Hepatocyte (in vitro differentiated cells): ENCODE results near the gene AOPEP. TPM values are rescaled to one million over a fixed set of nuclear protein-coding genes. Genes with fewer than 3 reads are reported as not detected.

Experiments used
- DNase-seq: peaks from one replicate; pipeline ENCODE4 v3.0.0-alpha.2; 2016; ENCODE audit warnings: low spot score
- H2AFZ ChIP-seq: fragments of 200-600 bp; sonication (generic); 2 replicates; pipeline ENCODE4 v1.6.0; 2016; ENCODE audit warnings: antibody characterized with exemption, mild to moderate bottlenecking
- H3K27ac ChIP-seq: fragments of 200-600 bp; sonication (generic); 2 replicates; pipeline ENCODE4 v1.5.1; 2016; ENCODE audit warnings: mild to moderate bottlenecking
- H3K27me3 ChIP-seq: fragments of 200-600 bp; sonication (generic); 2 replicates; pipeline ENCODE4 v1.6.1; 2016
- H3K36me3 ChIP-seq: fragments of 200-600 bp; sonication (generic); replicated peaks from 2 replicates; pipeline ENCODE4 v1.5.1; 2016; ENCODE audit warnings: low read depth; ENCODE audit not compliant: insufficient read depth
- H3K4me1 ChIP-seq: fragments of 200-600 bp; sonication (generic); 2 replicates; pipeline ENCODE4 v1.5.1; 2016; ENCODE audit warnings: mild to moderate bottlenecking, moderate library complexity; ENCODE audit not compliant: insufficient read depth
- H3K4me2 ChIP-seq: fragments of 200-600 bp; sonication (generic); 2 replicates; pipeline ENCODE4 v1.6.0; 2016
- H3K4me3 ChIP-seq: fragments of 200-600 bp; sonication (generic); 2 replicates; pipeline ENCODE4 v1.5.1; 2016; ENCODE audit warnings: mild to moderate bottlenecking
- H3K79me2 ChIP-seq: fragments of 200-600 bp; sonication (generic); 2 replicates; pipeline ENCODE4 v1.6.0; 2017; ENCODE audit warnings: mild to moderate bottlenecking
- H3K9me2 ChIP-seq: fragments of 200-600 bp; sonication (generic); replicated peaks from 2 replicates; pipeline ENCODE4 v1.6.0; 2017; ENCODE audit warnings: mild to moderate bottlenecking; ENCODE audit not compliant: insufficient read depth
- H3K9me3 ChIP-seq: fragments of 200-600 bp; sonication (generic); 2 replicates; pipeline ENCODE4 v1.5.1; 2016; ENCODE audit warnings: low read depth, mild to moderate bottlenecking
- H4K20me1 ChIP-seq: fragments of 200-600 bp; sonication (generic); 2 replicates; pipeline ENCODE4 v1.6.0; 2016; ENCODE audit warnings: mild to moderate bottlenecking; ENCODE audit not compliant: insufficient read depth, poor library complexity, severe bottlenecking
- CTCF ChIP-seq: fragments of 200-600 bp; sonication (generic); IDR thresholded peaks from 2 replicates; pipeline ENCODE4 v1.5.1; 2016; ENCODE audit warnings: antibody characterized with exemption, mild to moderate bottlenecking; ENCODE audit not compliant: poor library complexity
- EZH2 ChIP-seq: fragments of 200-600 bp; sonication (generic); IDR thresholded peaks from 2 replicates; pipeline ENCODE4 v1.6.1; 2016; ENCODE audit warnings: antibody characterized with exemption, mild to moderate bottlenecking, borderline replicate concordance
- EZH2phosphoT487 ChIP-seq: fragments of 200-600 bp; sonication (generic); IDR thresholded peaks from one replicate; pipeline ENCODE4 v1.6.1; 2018; ENCODE audit warnings: antibody characterized with exemption, mild to moderate bottlenecking, low read depth, moderate library complexity; ENCODE audit not compliant: unreplicated experiment, severe bottlenecking
- WGBS: methylation state at CpG from one replicate; pipeline ENCODE4 v1.1.6; 2016; ENCODE audit warnings: low lambda C conversion rate; ENCODE audit errors: missing lambda C conversion rate; 5-methylcytosine and 5-hydroxymethylcytosine counted together
- polyA plus RNA-seq: library from polyadenylated mRNA; unstranded; fragments of >200 nt; fragmentation: Nextera tagmentation; extraction: Ambion mirVana; gene quantifications from 2 replicates; pipeline ENCODE4 v1.2.1, GENCODE V29; 2016
- total RNA-seq: library from RNA; depleted of rRNA; stranded (reverse); fragments of >200 nt; gene quantifications from 2 replicates; pipeline ENCODE4 v1.2.3, GENCODE V29; 2014

AOPEP gene
- total and polyA plus RNA-seq, 2 experiments from 2014 or later, result 82.8 to 101 TPM

- H3K79me2 ChIP-seq, result peaks cover 22% of the 10 kb centered on the region
- no peaks in the 10 kb centered on the region for H3K27me3 ChIP-seq
- H2AFZ ChIP-seq, result no peak overlapping the region
- no peaks in the 10 kb centered on the region for H3K9me3 ChIP-seq
- H3K4me3 ChIP-seq, result no peak overlapping the region
- H4K20me1 ChIP-seq, result no peaks in the 10 kb centered on the region
- H3K27ac ChIP-seq, result no peak overlapping the region
- H3K9me2 ChIP-seq, result no peaks in the 10 kb centered on the region
- H3K4me2 ChIP-seq, result no peak overlapping the region
- WGBS, result 91% methylated on average over 6 of the region's 6 CpGs
- H3K4me1 ChIP-seq, result peaks cover 28% of the 10 kb centered on the region
- TF ChIP-seq EZH2phosphoT487 (no peak), EZH2 (no peak), CTCF (no peak)
- no peaks in the 10 kb centered on the region for H3K36me3 ChIP-seq
- no peak for DNase-seq
Observed at GRCh38 chr9:95096807-95097206, 370.3 kb downstream of the AOPEP start.

DNA sequence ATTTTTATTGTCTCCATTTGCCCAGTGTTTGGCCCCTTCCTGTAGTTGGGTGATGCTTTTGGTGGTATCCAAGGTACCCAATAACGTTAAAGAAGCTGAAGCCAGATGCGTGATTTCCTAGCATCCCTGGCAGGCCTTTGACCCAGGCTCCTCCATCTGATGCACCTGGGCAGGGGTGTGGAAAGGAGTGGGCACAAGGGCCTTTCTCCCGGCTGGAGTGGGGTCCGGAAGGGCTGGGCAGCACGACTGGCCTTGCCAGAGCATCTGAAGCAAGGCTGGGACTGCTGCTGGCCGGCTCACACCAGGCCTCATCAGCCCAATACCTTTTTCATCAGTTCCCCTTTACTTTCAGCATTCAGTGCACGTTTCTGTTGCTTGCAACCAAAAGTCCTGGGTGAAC, 370.8 kb downstream of the AOPEP start:
- Histone ChIP-seq H3K4me2 (no peak overlapping the region), H3K9me3 (no peaks in the 10 kb centered on the region), H3K9me2 (no peaks in the 10 kb centered on the region), H3K36me3 (no peaks in the 10 kb centered on the region), H3K27ac (no peak overlapping the region), H3K4me3 (no peak overlapping the region), H4K20me1 (no peaks in the 10 kb centered on the region), H2AFZ (no peak overlapping the region), H3K79me2 (peaks cover 22% of the 10 kb centered on the region), H3K4me1 (peaks cover 26% of the 10 kb centered on the region), H3K27me3 (no peaks in the 10 kb centered on the region)
- no peak for DNase-seq
- WGBS, result 94% methylated on average over 7 of the region's 7 CpGs
- TF ChIP-seq CTCF, result no peak
- TF ChIP-seq EZH2, result no peak
- TF ChIP-seq EZH2phosphoT487, result no peak

DNA sequence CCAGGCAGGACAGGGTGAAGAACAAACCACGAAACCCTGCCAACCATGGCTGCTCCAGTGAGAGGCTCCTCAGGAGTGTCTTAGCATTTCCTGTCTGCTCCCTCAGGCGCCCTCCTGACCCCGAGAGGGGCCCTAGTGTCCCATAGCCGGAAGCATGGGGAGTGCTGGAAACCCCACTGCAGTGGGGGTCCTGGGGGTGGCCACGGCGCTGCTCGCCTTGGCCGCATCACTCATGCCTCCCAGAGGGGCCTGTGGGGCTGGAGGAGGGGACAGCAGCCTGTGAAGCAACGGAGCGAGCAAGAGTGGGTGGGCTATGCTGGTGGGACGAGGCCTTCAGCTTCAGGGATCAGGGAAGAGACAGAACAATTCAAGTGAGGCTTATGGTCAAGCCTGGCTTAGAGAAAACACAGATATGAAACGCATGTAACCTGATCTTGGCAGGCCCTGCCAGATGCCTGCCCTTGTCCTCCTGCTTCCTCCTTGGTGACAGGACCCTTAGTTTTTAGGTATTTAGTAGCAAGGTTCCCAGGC, 372.0 kb downstream of the AOPEP start:
- Histone ChIP-seq H4K20me1 (no peaks in the 10 kb centered on the region), H3K4me1 (peaks cover 20% of the 10 kb centered on the region), H3K36me3 (no peaks in the 10 kb centered on the region), H2AFZ (no peak overlapping the region), H3K4me2 (no peak overlapping the region), H3K4me3 (no peak overlapping the region), H3K9me2 (no peaks in the 10 kb centered on the region), H3K79me2 (peaks cover 21% of the 10 kb centered on the region), H3K27ac (peak overlapping the region; percentile 55), H3K27me3 (no peaks in the 10 kb centered on the region), H3K9me3 (no peaks in the 10 kb centered on the region)
- WGBS, result 66% methylated on average over 12 of the region's 12 CpGs
- TF ChIP-seq CTCF (no peak), EZH2 (no peak), EZH2phosphoT487 (no peak)
- DNase-seq, result no peak
